ENCODE measurements around the gene ZDHHC11B.
"Not testable (repeated sequence)": the region's sequence is repeated elsewhere in the genome, so short reads cannot be mapped to it uniquely, and the experiment has no call there.

DNA sequence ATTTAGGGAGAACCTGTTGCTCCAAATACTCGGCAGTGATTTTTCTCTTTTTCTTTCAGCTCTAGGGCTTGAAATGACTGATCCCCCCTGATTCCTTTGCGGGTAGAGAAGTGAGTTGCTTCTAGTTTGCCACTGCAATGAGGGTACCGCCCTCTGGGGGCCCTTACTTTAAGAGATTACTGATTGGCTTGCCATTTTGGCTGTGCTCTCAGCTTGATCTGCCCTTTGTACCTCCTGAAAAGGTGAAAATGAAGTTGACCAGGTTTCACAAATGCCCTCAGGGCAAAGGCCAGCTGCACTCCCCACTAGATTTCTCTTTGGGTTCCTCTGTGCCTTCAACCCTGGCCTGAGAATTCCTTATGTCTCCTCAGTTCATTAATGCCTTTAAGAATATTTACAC, 70.8 kb downstream of the ZDHHC11B start:
- not testable (repeated sequence) for TF ChIP-seq POLR2A (IDR thresholded peaks at IDR 0.05; ENCODE audit: low read length); GATA1 (IDR thresholded peaks at IDR 0.05; ENCODE audit: low read depth, low read length)

All from erythroblast (primary cell).